Loucy (cell line): ENCODE measurements around the gene NUDCD2.

Experiments
- H2AFZ ChIP-seq: fragments of 200-600 bp; sonication (generic); 2 replicates; pipeline ENCODE4 v1.6.0; 2016; ENCODE audit warnings: antibody characterized with exemption, mild to moderate bottlenecking, low read length, moderate library complexity
- H3F3A ChIP-seq: fragments of 200-600 bp; 2 replicates; pipeline ENCODE4 v1.6.0; 2016; ENCODE audit warnings: antibody characterized with exemption, low read depth, mild to moderate bottlenecking
- H3K27me3 ChIP-seq: fragments of 200-600 bp; sonication (generic); 2 replicates; pipeline ENCODE4 v1.6.1; 2014; ENCODE audit warnings: low read length, mild to moderate bottlenecking; ENCODE audit not compliant: insufficient read depth, poor library complexity, severe bottlenecking
- H3K36me3 ChIP-seq: fragments of 200-600 bp; sonication (generic); 2 replicates; pipeline ENCODE4 v1.6.1; 2016; ENCODE audit warnings: low read length; ENCODE audit not compliant: insufficient read depth
- H3K4me1 ChIP-seq: fragments of 200-600 bp; sonication (generic); 2 replicates; pipeline ENCODE4 v1.5.1; 2014; ENCODE audit warnings: low read length, mild to moderate bottlenecking; ENCODE audit not compliant: insufficient read depth, poor library complexity, severe bottlenecking
- H3K4me2 ChIP-seq: fragments of 200-600 bp; sonication (generic); 2 replicates; pipeline ENCODE4 v1.6.0; 2014; ENCODE audit warnings: antibody characterized with exemption, low read length, low read depth, mild to moderate bottlenecking; ENCODE audit not compliant: poor library complexity, severe bottlenecking
- H3K4me3 ChIP-seq: fragments of 200-600 bp; sonication (generic); 2 replicates; pipeline ENCODE4 v1.5.1; 2014; ENCODE audit warnings: low read length, mild to moderate bottlenecking, mixed read lengths; ENCODE audit not compliant: poor library complexity, severe bottlenecking
- H3K79me2 ChIP-seq: fragments of 200-600 bp; sonication (generic); 2 replicates; pipeline ENCODE4 v1.6.1; 2014; ENCODE audit warnings: low read length; ENCODE audit not compliant: insufficient read depth
- H3K9ac ChIP-seq: fragments of 200-600 bp; sonication (generic); 2 replicates; pipeline ENCODE4 v1.6.0; 2014; ENCODE audit warnings: mild to moderate bottlenecking, low read depth, low read length, moderate library complexity; ENCODE audit not compliant: poor library complexity, severe bottlenecking
- H3K9me2 ChIP-seq: fragments of 200-600 bp; sonication (generic); replicated peaks from 2 replicates; pipeline ENCODE4 v1.6.1; 2016; ENCODE audit warnings: low read depth, low read length, mixed read lengths
- H3K9me3 ChIP-seq: fragments of 200-600 bp; sonication (generic); 2 replicates; pipeline ENCODE4 v1.6.1; 2014; ENCODE audit warnings: mild to moderate bottlenecking, antibody characterized with exemption, low read length, low read depth; ENCODE audit not compliant: insufficient read depth
- H4K20me1 ChIP-seq: fragments of 200-600 bp; sonication (generic); 2 replicates; pipeline ENCODE4 v1.6.0; 2014; ENCODE audit warnings: antibody characterized with exemption, low read length, mild to moderate bottlenecking; ENCODE audit not compliant: insufficient read depth, poor library complexity, severe bottlenecking
- EZH2phosphoT487 ChIP-seq: fragments of 200-600 bp; IDR thresholded peaks from 2 replicates; pipeline ENCODE4 v1.6.1; 2018; ENCODE audit warnings: antibody characterized with exemption, mild to moderate bottlenecking, moderate library complexity, borderline replicate concordance
- TF ChIP-seq, protein P1 (sequence below): fragments of 200-600 bp; sonication (generic); conservative IDR thresholded peaks from 2 replicates; pipeline ENCODE4 v1.5.1; 2014; ENCODE audit warnings: mild to moderate bottlenecking, antibody characterized with exemption, low read length

Gene NUDCD2

GRCh38 chr5:163460562-163461171, 765 bp upstream of the NUDCD2 start, which contains the start of gene HMMR:
Gene HMMR (plus strand): TSS chr5:163460632. CDS start chr5:163460693, 61 bp downstream.
- TF ChIP-seq EZH2phosphoT487, result no peak
- TF ChIP-seq, protein P1, sequence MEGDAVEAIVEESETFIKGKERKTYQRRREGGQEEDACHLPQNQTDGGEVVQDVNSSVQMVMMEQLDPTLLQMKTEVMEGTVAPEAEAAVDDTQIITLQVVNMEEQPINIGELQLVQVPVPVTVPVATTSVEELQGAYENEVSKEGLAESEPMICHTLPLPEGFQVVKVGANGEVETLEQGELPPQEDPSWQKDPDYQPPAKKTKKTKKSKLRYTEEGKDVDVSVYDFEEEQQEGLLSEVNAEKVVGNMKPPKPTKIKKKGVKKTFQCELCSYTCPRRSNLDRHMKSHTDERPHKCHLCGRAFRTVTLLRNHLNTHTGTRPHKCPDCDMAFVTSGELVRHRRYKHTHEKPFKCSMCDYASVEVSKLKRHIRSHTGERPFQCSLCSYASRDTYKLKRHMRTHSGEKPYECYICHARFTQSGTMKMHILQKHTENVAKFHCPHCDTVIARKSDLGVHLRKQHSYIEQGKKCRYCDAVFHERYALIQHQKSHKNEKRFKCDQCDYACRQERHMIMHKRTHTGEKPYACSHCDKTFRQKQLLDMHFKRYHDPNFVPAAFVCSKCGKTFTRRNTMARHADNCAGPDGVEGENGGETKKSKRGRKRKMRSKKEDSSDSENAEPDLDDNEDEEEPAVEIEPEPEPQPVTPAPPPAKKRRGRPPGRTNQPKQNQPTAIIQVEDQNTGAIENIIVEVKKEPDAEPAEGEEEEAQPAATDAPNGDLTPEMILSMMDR, result no peak
- Histone ChIP-seq H3K4me2 (peak within 1 kb of the TSS; percentile 86), H3K36me3 (no peaks in the 10 kb centered on the region), H4K20me1 (peaks cover 10% of the 10 kb centered on the region), H3K27me3 (no peaks in the 10 kb centered on the region), H3K9me3 (no peaks in the 10 kb centered on the region), H2AFZ (peak within 1 kb of the TSS; percentile 81), H3K9me2 (no peaks in the 10 kb centered on the region), H3K79me2 (peaks cover 79% of the 10 kb centered on the region), H3K9ac (peak within 1 kb of the TSS; percentile 98), H3K4me1 (peaks cover 16% of the 10 kb centered on the region), H3K4me3 (peak within 1 kb of the TSS; percentile 98), H3F3A (no peaks in the 10 kb centered on the region)

DNA sequence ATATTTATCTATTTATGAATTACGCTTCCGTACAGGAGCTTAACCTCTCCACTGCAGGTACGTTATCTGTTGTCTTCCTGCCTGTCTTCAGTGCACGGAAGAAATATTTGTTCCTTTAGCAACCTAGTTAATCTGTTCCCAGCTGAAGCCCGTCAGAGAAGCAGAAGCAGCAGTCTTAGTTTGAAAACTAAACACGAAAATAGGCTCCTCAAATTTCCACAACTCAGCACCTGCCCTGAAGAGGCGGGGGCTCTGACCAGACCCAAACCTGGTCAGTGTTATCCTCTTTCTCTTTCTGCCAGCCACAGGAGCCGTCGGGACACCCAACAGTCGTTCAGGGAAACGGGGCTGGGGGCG, 462 bp downstream of the NUDCD2 start:
- no peaks in the 10 kb centered on the region for H3K9me2 ChIP-seq
- H3K79me2 ChIP-seq, result peaks cover 69% of the 10 kb centered on the region
- no peaks in the 10 kb centered on the region for H3K27me3 ChIP-seq
- peak overlapping the region; percentile 81 for H2AFZ ChIP-seq
- no peaks in the 10 kb centered on the region for H3K9me3 ChIP-seq
- no peaks in the 10 kb centered on the region for H3F3A ChIP-seq
- peaks cover 16% of the 10 kb centered on the region for H3K4me1 ChIP-seq
- H4K20me1 ChIP-seq, result peaks cover 13% of the 10 kb centered on the region
- H3K9ac ChIP-seq, result peak overlapping the region; percentile 98
- peak overlapping the region; percentile 85 for H3K4me2 ChIP-seq
- H3K4me3 ChIP-seq, result peak overlapping the region; percentile 98
- H3K36me3 ChIP-seq, result no peaks in the 10 kb centered on the region
- no peak for TF ChIP-seq EZH2phosphoT487
- TF ChIP-seq, protein P1, result no peak

GRCh38 chr5:163458778-163459385, 1.0 kb downstream of the NUDCD2 start:
- Histone ChIP-seq H4K20me1 (peaks cover 13% of the 10 kb centered on the region), H3K27me3 (no peaks in the 10 kb centered on the region), H3K9ac (peak overlapping the region; percentile 98), H3K4me2 (peak overlapping the region; percentile 85), H2AFZ (no peak overlapping the region), H3K36me3 (no peaks in the 10 kb centered on the region), H3K4me1 (peaks cover 16% of the 10 kb centered on the region), H3K9me2 (no peaks in the 10 kb centered on the region), H3F3A (no peaks in the 10 kb centered on the region), H3K9me3 (no peaks in the 10 kb centered on the region), H3K4me3 (peak overlapping the region; percentile 98), H3K79me2 (peaks cover 63% of the 10 kb centered on the region)
- TF ChIP-seq EZH2phosphoT487, result no peak
- TF ChIP-seq, protein P1, result no peak
